Esophagus muscularis mucosa (tissue), 3 donors: Measurements from ENCODE around the gene ZSCAN20.

ENCODE experiments used
- CTCF ChIP-seq, 3 experiments: fragments of 200-600 bp in 2 of 3; fragments of 450-650 bp in 1 of 3; sonication (generic) in 2 of 3; IDR thresholded peaks; one replicate each; pipeline ENCODE4 v1.5.1; 2017 to 2019; ENCODE audit warnings: antibody characterized with exemption in 3 of 3, mild to moderate bottlenecking in 2 of 3, moderate library complexity in 1 of 3
- POLR2A ChIP-seq: fragments of 450-650 bp; IDR thresholded peaks from one replicate; pipeline ENCODE4 v1.6.1; 2017; ENCODE audit warnings: antibody characterized with exemption, moderate library complexity, mild to moderate bottlenecking, low read depth

- no peak for TF ChIP-seq CTCF (IDR thresholded peaks at IDR 0.05)
- no peak for TF ChIP-seq POLR2A
Observed at GRCh38 chr1:33516891-33517567, 44.6 kb downstream of the ZSCAN20 start.
